Myocyte (in vitro differentiated cells): ENCODE data around the gene NBEA. TPM values are rescaled to one million over a fixed set of nuclear protein-coding genes. Genes with fewer than 3 reads are reported as not detected.
"Not testable (repeated sequence)": the region's sequence is repeated elsewhere in the genome, so short reads cannot be mapped to it uniquely, and the experiment has no call there.

Experiments used
- DNase-seq: peaks from one replicate; pipeline ENCODE4 v3.0.0-alpha.2; 2012; ENCODE audit warnings: low read depth
- total RNA-seq: library from RNA; depleted of rRNA; stranded (reverse); fragments of >200 nt; gene quantifications from 2 replicates; pipeline ENCODE4 v1.2.3, GENCODE V29; 2014

Gene NBEA
- total RNA-seq, 1 donor from 2014 or later: 4.2 TPM

- DNase-seq: no peak
These were observed 9.5 kb downstream of the NBEA start for GRCh38 chr13:34951528-34951927.

- DNase-seq: no peak
These were observed 17.4 kb downstream of the NBEA start for GRCh38 chr13:34959489-34959888.

GRCh38 chr13:34964558-34964957 is 22.5 kb downstream of the NBEA start:
- no peak for DNase-seq

DNA sequence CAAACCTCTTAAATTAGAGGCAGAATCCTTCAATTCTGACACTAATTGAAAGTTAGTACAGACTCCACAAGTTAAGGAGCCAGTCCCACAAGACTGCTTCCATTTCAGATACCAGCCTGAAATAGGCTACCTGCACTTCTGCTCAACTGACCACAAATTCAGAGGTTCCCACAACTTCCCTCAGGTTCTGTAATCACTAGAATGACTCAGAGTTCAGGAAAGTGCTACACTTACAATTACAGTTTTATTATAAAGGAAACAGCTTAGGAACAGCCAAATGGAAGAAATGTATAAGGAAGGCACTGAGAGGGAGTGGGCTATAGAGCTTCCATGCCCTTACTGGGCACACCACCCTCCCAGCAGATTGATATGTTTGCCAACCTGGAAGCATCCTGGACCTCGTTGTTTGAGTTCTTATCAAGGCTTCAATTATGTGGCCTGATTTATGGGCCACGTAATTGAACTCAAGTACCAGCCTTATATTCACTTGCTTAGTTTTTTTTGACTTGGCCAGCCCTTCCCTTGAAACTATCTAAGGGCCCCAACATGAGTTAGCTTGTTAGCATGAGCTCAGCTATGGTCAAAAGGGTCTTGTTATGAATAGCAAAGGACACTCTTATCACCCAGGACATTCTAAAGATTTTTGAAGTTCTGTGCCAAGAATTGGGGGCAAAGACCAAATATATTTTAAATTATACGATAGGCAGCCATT is 25.9 kb downstream of the NBEA start:
- DNase-seq: no peak

DNA sequence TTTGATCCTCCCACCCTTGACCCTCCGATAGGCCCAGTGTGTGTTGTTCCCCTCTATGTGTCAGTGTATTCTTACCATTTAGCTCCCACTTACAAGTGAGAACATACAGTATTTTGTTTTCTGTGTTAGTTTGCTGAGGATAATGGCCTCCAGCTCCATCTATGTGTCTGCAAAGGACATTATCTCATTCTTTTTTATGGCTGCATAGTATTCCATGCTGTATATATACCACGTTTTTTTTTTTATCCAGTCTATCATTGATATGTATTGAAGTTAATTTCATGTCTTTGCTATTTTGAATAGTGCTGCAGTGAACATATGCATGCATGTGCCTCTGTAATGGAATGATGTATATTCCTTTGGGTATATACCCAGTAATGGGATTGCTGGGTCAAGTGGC is 27.5 kb downstream of the NBEA start:
- not testable (repeated sequence) for DNase-seq

GRCh38 chr13:34970961-34971360 is 28.9 kb downstream of the NBEA start:
- no peak for DNase-seq

GRCh38 chr13:34971473-34971872 is 29.4 kb downstream of the NBEA start:
- no peak for DNase-seq

- DNase-seq: not testable (repeated sequence)
These were observed 43.1 kb downstream of the NBEA start for GRCh38 chr13:34985199-34985598.

DNA sequence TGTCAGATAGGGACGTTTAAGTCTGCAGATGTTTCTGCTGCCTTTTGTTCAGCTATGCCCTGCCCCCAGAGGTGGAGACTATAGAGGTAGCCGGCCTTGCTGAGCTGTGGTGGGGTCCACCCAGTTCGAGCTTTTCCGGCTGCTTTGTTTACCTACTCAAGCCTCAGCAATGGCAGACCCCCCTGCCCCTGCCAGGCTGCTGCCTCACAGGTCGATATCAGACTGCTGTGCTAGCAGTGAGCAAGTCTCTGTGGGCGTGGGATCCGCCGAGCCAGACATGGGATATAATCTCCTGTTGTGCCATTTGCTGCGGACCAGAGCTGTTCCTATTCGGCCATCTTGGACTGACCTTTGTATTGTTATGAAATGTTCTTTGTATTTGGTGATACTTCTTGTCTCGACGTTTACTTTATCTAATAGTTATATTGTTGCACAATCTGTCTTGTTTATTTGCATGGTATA is 46.3 kb downstream of the NBEA start:
- no peak for DNase-seq

DNA sequence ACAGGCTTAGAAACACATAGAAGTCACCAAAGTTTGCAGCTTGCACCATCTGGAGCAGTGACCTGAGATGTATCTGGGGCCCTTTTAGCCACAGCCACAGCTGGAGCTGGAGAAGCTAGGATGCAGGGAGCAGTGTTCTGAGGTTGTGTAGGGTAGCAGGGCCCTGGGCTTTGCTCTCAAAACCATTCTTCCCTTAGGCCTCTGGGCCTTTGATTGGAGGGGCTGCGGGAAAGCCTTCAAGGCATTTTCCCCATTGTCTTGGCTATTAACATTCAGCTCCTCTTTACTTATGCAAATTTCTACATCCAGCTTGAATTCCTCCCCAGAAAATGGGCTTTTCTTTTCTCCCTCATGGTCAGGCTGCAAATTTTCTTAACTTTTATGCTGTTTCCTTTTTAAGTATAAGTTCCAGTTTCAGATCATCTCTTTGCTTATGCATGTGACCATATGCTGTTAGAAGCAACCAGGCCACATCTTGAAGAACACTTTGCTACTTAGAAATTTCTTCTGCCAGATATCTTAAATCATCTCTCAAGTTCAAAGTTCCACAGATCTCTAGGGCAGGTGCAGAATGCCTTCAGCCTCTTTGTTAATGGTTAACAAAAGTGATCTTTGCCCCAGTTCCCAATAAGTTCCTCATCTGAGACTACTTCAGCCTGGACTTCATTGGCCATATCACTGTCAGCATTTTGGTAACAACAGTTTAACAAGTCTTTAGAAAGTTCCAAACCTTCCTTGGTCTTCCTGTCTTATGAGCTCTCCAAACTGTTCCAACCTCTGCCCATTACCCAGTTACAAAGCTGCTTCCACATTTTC is 48.5 kb downstream of the NBEA start:
- no peak for DNase-seq

DNA sequence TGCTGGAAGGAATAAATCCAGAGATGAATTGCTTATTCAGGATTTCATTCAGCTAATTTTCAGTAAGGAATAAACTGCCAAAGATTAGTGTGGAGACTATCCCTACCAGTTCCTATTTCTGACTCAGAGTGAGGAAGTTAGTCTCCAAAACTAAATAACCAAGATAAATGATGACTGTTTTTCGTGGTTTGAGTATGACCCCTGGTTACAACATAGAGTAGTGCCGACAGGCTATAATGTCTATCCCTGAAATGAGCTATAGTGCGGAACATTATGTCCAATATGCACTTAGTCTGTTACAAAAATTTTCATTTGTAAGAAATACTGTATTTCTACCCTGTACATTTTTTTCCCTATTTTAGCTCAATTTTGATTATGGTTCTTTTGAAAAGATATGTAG is 51.4 kb downstream of the NBEA start:
- DNase-seq: no peak

- not testable (repeated sequence) for DNase-seq
These were observed 61.7 kb downstream of the NBEA start for GRCh38 chr13:35003734-35004133.

DNA sequence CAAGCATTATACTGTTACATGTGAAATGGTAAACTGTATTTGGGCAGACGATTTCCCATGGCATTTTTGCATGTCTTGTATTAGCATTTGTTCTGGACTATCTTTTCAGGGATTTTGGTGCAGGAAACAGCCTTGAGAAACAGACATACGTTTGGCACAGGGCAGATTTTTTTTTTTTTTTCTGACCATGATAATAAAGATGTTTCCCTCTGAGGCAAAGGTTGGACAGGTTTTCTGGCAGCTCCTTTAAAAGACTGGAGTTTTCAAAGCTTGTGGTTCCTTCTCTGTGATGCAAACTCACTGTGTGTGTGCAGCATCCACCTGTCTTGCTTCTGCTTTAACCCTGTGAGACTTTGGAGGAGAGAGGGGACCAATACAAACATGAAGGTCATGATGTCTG is 63.0 kb downstream of the NBEA start:
- DNase-seq: no peak

GRCh38 chr13:35014606-35015213 is 72.6 kb downstream of the NBEA start:
- no peak for DNase-seq

DNA sequence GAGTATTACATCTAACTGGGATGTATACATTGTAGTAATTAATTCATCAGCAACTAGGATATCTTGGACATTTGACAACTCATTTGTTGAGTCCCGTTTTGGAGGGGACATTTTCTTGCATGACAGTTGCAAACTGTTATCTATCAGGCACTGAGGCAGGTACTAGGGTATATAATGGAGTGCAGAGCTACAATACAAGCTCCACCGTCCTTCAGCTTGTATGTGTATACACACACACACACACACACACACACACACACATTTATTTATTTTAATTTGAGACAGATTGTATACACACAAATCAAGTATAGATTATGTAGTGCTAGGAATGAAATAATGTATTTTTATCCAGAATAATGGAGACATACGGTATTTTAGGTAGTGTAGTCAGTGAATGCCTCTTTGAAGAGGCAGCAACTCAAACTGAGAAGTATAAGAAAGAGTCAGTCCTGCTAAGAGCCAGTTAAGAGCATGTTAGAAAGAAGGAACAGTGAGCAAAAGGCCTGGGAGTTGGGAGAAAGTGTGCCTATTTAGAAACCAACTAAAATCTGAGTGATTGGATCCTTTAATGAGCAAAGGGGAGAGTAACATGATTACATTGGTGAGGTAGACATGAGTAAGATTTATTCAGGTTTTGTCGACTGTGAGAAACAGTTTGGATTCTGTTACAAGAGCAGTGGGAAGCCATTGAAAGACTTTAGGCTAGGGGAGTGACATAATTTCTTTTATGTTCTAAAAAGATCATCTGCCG is 74.5 kb downstream of the NBEA start:
- no peak for DNase-seq

- DNase-seq: no peak
These were observed 83.2 kb downstream of the NBEA start for GRCh38 chr13:35025314-35025713.

DNA sequence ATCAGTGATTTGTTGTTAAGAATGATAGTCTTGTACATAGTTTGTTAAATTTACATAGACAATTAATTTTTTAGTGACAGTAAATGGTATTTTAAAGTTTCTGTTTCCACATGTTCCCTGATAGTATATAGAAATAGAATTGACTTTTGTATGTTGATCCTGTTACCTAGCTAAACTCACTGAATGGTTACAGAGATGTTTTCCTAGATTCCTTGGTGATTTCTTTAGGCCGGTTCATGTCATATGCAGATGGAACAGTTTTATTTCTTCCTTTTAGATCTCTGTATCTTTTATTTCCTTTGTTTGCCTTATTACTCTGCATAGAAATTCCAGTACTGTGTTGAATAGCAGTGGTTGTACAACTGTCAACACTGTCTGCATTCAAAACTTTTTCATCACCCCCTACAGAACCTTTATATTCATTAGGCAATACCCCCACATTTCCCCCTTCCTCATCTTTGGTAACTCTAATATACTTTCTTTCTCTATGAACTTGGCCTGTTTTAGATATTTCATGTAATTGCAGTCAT is 86.3 kb downstream of the NBEA start:
- no peak for DNase-seq

DNA sequence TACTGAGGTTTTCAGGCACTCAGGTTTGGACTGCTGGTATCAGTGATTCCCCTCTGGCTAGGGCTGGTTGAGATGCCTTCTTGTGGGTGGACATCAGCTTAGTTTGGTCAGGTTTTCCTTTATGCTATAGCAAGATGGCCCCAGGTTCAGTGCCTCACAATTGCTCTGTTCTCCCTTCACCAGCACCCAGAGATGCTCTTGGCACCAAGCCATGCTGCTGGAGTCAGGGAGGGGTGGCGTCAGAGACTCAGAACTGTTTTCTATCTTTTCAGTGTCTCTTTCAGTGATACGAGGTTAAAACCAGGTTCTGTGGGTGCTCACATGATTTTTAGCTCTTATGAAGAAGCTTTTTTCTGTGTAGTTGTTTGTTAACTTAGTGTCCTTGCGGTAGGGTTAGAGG is 96.9 kb downstream of the NBEA start:
- no peak for DNase-seq

GRCh38 chr13:35046587-35046986 is 104.5 kb downstream of the NBEA start:
- peak; percentile 4 for DNase-seq

DNA sequence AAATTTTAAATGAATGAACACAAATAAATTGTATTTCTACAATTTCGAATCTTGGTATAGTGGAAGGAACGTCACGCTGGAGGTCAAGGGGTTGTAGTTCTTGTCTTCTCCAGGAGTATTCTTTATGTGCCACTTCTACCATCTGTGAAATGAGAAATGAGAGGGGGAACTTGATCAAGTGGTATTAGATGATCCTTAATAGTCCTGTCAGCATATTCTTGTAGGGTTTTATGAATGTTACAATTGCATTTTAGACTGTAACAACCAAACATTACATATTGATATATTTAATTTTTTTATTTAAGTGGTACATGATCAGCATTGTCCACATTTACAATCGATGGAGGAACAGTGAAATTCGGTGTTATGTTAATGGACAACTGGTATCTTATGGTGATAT is 113.6 kb downstream of the NBEA start:
- no peak for DNase-seq

DNA sequence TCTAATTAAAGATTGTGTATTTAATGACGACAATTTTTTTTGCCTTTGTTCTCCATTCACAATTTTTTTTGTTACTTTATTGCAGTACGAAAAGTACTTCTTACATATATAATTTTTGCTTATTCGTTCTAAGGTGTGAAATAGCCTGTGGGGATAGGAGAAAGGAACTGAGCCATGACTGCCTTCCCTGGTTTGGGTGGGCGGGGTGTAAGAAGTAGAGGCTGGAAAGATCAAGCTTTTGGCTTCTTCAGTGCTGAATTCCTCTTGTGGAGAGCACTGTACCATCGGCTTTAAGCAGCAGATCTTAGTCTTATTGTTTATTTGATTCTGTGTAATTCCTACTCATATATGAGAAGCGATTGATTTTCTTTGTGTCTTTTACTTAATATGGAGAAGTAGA is 115.8 kb downstream of the NBEA start:
- DNase-seq: no peak
